IMR-90 (cell line): ENCODE results near the gene C6orf47. TPM values are rescaled to one million over a fixed set of nuclear protein-coding genes. Genes with fewer than 3 reads are reported as not detected.

Source experiments
- ATAC-seq: fragments of 200-7000 bp; cut with Tn5 transposase; 2 replicates; pipeline ENCODE4 v1.9.1; 2020; ENCODE audit warnings: low read depth, mild to moderate bottlenecking, moderate library complexity
- BruUV-seq: library from RNA; stranded (reverse); fragments of 400-500 nt; replicated peaks from 2 replicates; lab custom pipeline; 2021; lab: Mats Ljungman, UMichigan
- CTCF ChIA-PET: fragments of 300-600 bp; formaldehyde crosslinking; extraction: SDS; loops from one replicate; lab custom pipeline; 2021; ENCODE audit warnings: antibody characterized with exemption; lab: Yijun Ruan, JAX
- POLR2A ChIA-PET: fragments of 300-600 bp; sonication (Branson Sonifier 250); formaldehyde crosslinking; loops from one replicate; lab custom pipeline; 2022; ENCODE audit warnings: antibody characterized with exemption; ENCODE audit not compliant: unreplicated experiment; lab: Charles Lee
- DNase-seq: peaks from one replicate; pipeline ENCODE4 v3.0.0; 2013
- H2AFZ ChIP-seq: replicated peaks from 2 replicates; pipeline ENCODE3; 2013; ENCODE audit warnings: low read length, mild to moderate bottlenecking; ENCODE audit not compliant: poor library complexity
- H2AK5ac ChIP-seq: 2 replicates; pipeline ENCODE4 v1.6.1; 2013; ENCODE audit warnings: low read depth, low read length, inconsistent platforms
- H2AK9ac ChIP-seq: replicated peaks from 2 replicates; pipeline ENCODE3; 2013; ENCODE audit warnings: mild to moderate bottlenecking, low read depth, low read length, moderate library complexity; ENCODE audit not compliant: poor library complexity
- H2BK120ac ChIP-seq: 2 replicates; pipeline ENCODE4 v1.6.1; 2013; ENCODE audit warnings: low read depth, low read length, inconsistent platforms
- H2BK15ac ChIP-seq: 3 replicates; pipeline ENCODE4 v1.6.1; 2013; ENCODE audit warnings: low read depth, low read length, inconsistent platforms
- H2BK20ac ChIP-seq: 2 replicates; pipeline ENCODE4 v1.6.1; 2013; ENCODE audit warnings: low read depth, mild to moderate bottlenecking, inconsistent platforms, low read length, moderate library complexity
- H2BK5ac ChIP-seq: 2 replicates; pipeline ENCODE4 v1.6.1; 2013; ENCODE audit warnings: mild to moderate bottlenecking, low read depth, low read length, inconsistent platforms; ENCODE audit not compliant: poor library complexity, severe bottlenecking
- H3K14ac ChIP-seq: replicated peaks from 2 replicates; pipeline ENCODE4 v1.6.1; 2013; ENCODE audit warnings: low read depth, low read length, inconsistent platforms
- H3K18ac ChIP-seq: 2 replicates; pipeline ENCODE4 v1.6.1; 2013; ENCODE audit warnings: low read depth, low read length, control low read depth
- H3K23ac ChIP-seq: 2 replicates; pipeline ENCODE4 v1.6.1; 2013; ENCODE audit warnings: low read depth, low read length, inconsistent platforms
- H3K27ac ChIP-seq: 2 replicates; pipeline ENCODE4 v1.5.1; 2013; ENCODE audit warnings: mild to moderate bottlenecking, control low read depth, low read length; ENCODE audit not compliant: insufficient read depth
- H3K27me3 ChIP-seq: 2 replicates; pipeline ENCODE4 v1.6.1; 2013; ENCODE audit warnings: low read length; ENCODE audit not compliant: control insufficient read depth, insufficient read depth
- H3K36me3 ChIP-seq: 2 replicates; pipeline ENCODE4 v1.6.1; 2013; ENCODE audit warnings: low read length, mixed read lengths; ENCODE audit not compliant: control insufficient read depth, insufficient read depth
- H3K4ac ChIP-seq: 2 replicates; pipeline ENCODE4 v1.6.1; 2013; ENCODE audit warnings: low read depth, low read length, inconsistent platforms
- H3K4me1 ChIP-seq: 2 replicates; pipeline ENCODE4 v1.6.1; 2013; ENCODE audit warnings: low read length, mixed read lengths; ENCODE audit not compliant: control insufficient read depth, insufficient read depth
- H3K4me2 ChIP-seq: 2 replicates; pipeline ENCODE4 v1.6.1; 2013; ENCODE audit warnings: low read depth, mild to moderate bottlenecking, control low read depth, low read length, moderate library complexity
- H3K4me3 ChIP-seq: 2 replicates; pipeline ENCODE4 v1.5.1; 2013; ENCODE audit warnings: low read depth, mild to moderate bottlenecking, control low read depth, low read length, moderate library complexity; ENCODE audit not compliant: insufficient read depth
- H3K56ac ChIP-seq: 2 replicates; pipeline ENCODE4 v1.6.1; 2013; ENCODE audit warnings: low read length, inconsistent platforms; ENCODE audit not compliant: insufficient read depth; ENCODE audit errors: extremely low read depth
- H3K79me1 ChIP-seq, 2 experiments: 2 replicates each; pipeline ENCODE4 v1.6.1; 2013; ENCODE audit warnings: low read length in 2 of 2, inconsistent platforms in 1 of 2, low read depth in 1 of 2
- H3K9ac ChIP-seq: 2 replicates; pipeline ENCODE4 v1.6.1; 2013; ENCODE audit warnings: low read depth, low read length, control low read depth
- H3K9me1 ChIP-seq: 2 replicates; pipeline ENCODE4 v1.6.1; 2013; ENCODE audit warnings: low read length, inconsistent platforms; ENCODE audit not compliant: insufficient read depth
- H3K9me3 ChIP-seq: 2 replicates; pipeline ENCODE4 v1.6.1; 2013; ENCODE audit warnings: low read length; ENCODE audit not compliant: control insufficient read depth, insufficient read depth
- H4K20me1 ChIP-seq: 2 replicates; pipeline ENCODE4 v1.6.1; 2013; ENCODE audit warnings: low read length, inconsistent platforms; ENCODE audit not compliant: insufficient read depth
- H4K5ac ChIP-seq: 2 replicates; pipeline ENCODE4 v1.6.1; 2013; ENCODE audit warnings: mild to moderate bottlenecking, low read depth, low read length, control low read depth
- H4K8ac ChIP-seq, 2 experiments: 2 replicates each; pipeline ENCODE4 v1.6.1; 2013; ENCODE audit warnings: low read depth in 2 of 2, low read length in 2 of 2, control low read depth in 1 of 2, inconsistent platforms in 1 of 2
- H4K91ac ChIP-seq: 2 replicates; pipeline ENCODE4 v1.6.1; 2013; ENCODE audit warnings: low read depth, low read length, inconsistent platforms; ENCODE audit not compliant: insufficient read depth
- BHLHE40 ChIP-seq: fragments of 150-350 bp; IDR thresholded peaks from 2 replicates; pipeline ENCODE4 v1.6.1; 2016; ENCODE audit warnings: mild to moderate bottlenecking, low read depth, low read length
- CEBPB ChIP-seq: IDR thresholded peaks from 2 replicates; pipeline ENCODE4 v1.6.1; 2012; ENCODE audit warnings: low read depth, low read length, improper control_type of control experiment
- CHD1 ChIP-seq: IDR thresholded peaks from 2 replicates; pipeline ENCODE4 v1.6.1; 2012; ENCODE audit warnings: low read depth, low read length, improper control_type of control experiment
- FOS ChIP-seq: fragments of 150-350 bp; IDR thresholded peaks from 2 replicates; pipeline ENCODE4 v1.6.1; 2016; ENCODE audit warnings: low read depth, low read length
- MAFK ChIP-seq: IDR thresholded peaks from 2 replicates; pipeline ENCODE4 v1.6.1; 2012; ENCODE audit warnings: low read depth, low read length, improper control_type of control experiment
- MAZ ChIP-seq: IDR thresholded peaks from 2 replicates; pipeline ENCODE4 v1.6.1; 2012; ENCODE audit warnings: low read depth, mild to moderate bottlenecking, low read length, improper control_type of control experiment, moderate library complexity, borderline replicate concordance
- MXI1 ChIP-seq: IDR thresholded peaks from 2 replicates; pipeline ENCODE4 v1.6.1; 2012; ENCODE audit warnings: low read depth, mild to moderate bottlenecking, low read length, moderate library complexity, borderline replicate concordance
- NFE2L2 ChIP-seq: fragments of 150-350 bp; IDR thresholded peaks from 2 replicates; pipeline ENCODE4 v1.6.1; 2016; ENCODE audit warnings: low read depth, mild to moderate bottlenecking, low read length
- POLR2A ChIP-seq: IDR thresholded peaks from 2 replicates; pipeline ENCODE4 v1.6.1; 2012; ENCODE audit warnings: mild to moderate bottlenecking, low read depth, low read length
- RAD21 ChIP-seq: IDR thresholded peaks from 2 replicates; pipeline ENCODE4 v1.6.1; 2012; ENCODE audit warnings: low read length, improper control_type of control experiment
- RCOR1 ChIP-seq: IDR thresholded peaks from 2 replicates; pipeline ENCODE4 v1.6.1; 2012; ENCODE audit warnings: mild to moderate bottlenecking, low read length, improper control_type of control experiment; ENCODE audit not compliant: insufficient replicate concordance
- RFX5 ChIP-seq: IDR thresholded peaks from 2 replicates; pipeline ENCODE4 v1.8.0; 2012; ENCODE audit warnings: low read depth, mild to moderate bottlenecking, low read length, moderate library complexity
- SMC3 ChIP-seq: fragments of 150-350 bp; IDR thresholded peaks from 2 replicates; pipeline ENCODE4 v1.6.1; 2016; ENCODE audit warnings: low read depth, mild to moderate bottlenecking, antibody characterized with exemption, low read length, moderate library complexity
- WGBS, 2 experiments: methylation state at CpG; one replicate each; pipeline versions ENCODE4 v1.1.5 to v1.1.7; 2013; ENCODE audit warnings: missing lambda C conversion rate in 2 of 2; ENCODE audit not compliant: insufficient read length in 1 of 2; ENCODE audit errors: extremely low coverage in 2 of 2; 5-methylcytosine and 5-hydroxymethylcytosine counted together
- dilution Hi-C: fragments of 300-500 bp; cut with HindIII; formaldehyde crosslinking; loops from one replicate; pipeline ENCODE4 v1.14.3; 2018; ENCODE audit warnings: low sequenced_read_pairs; ENCODE audit not compliant: unreplicated experiment
- in situ Hi-C: fragments of 300-500 bp; cut with MboI; formaldehyde crosslinking; loops from 3 replicates; pipeline ENCODE4 v1.14.3; 2019; ENCODE audit warnings: low sequenced_read_pairs, inconsistent platforms, mixed read lengths
- intact Hi-C: fragments of 100-400 bp; cut with micrococcal nuclease; formaldehyde crosslinking; loops from 2 replicates; pipeline ENCODE4 v1.10.0; 2022
- polyA plus RNA-seq, 3 experiments: library from polyadenylated mRNA; depleted of rRNA; stranded (reverse); fragments of >200 nt; gene quantifications; 2 replicates each; pipeline ENCODE4 v1.2.3, GENCODE V29; 2012; ENCODE audit warnings: low replicate concordance in 1 of 3
- total RNA-seq: library from RNA; depleted of rRNA; stranded (reverse); fragments of >200 nt; gene quantifications from 2 replicates; pipeline ENCODE4 v1.2.3, GENCODE V29; 2012
- TF ChIP-seq, protein P1 (sequence below): fragments of 150-350 bp; IDR thresholded peaks from 2 replicates; pipeline ENCODE4 v1.6.1; 2017; ENCODE audit warnings: mild to moderate bottlenecking, antibody characterized with exemption, low read length, low read depth
- TF ChIP-seq, protein P2 (sequence below): fragments of 150-350 bp; IDR thresholded peaks from 2 replicates; pipeline ENCODE4 v1.6.1; 2016; ENCODE audit warnings: low read depth, mild to moderate bottlenecking, low read length, moderate library complexity, borderline replicate concordance
- TF ChIP-seq, protein P3 (sequence below): conservative IDR thresholded peaks from 2 replicates; pipeline ENCODE4 v1.5.1; 2012; ENCODE audit warnings: mild to moderate bottlenecking, low read depth, low read length, improper control_type of control experiment

C6orf47 gene
- total and polyA plus RNA-seq, 2 of the 4 experiments (the other 2 are of a cell fraction): 8.9 to 14.2 TPM

DNA sequence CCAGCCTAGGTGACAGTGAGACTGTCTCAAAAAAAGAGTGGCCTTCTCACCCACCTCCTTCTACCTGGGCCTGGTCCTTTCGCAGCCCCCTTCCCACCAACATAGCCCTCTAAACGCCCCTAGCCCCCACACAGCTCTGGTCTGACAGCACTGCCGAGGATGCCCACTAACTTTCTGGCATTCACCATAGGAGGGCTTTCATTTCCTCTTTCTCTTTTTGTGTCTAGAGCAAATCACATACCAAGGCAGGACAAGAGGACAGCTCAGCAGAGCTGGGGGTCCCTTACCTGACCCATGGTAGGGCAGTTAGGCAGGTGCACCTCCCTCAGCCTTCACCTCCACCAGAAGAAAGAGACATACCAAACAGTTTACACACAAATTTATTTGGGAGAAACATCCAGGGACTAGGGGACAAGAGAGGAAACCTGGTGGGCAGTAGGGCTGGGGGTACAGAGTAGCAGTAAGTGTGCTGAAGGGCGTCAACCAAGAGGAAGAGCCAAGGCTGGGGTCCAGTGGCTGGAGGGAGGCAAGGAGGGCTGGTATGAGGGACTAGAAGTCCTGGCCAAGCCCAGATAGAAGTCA, 15.8 kb upstream of the C6orf47 start:
- Histone ChIP-seq H3K9me3 (no peaks in the 10 kb centered on the region), H3K4ac (no peak overlapping the region), H2AK9ac (no peak overlapping the region), H2BK20ac (no peak overlapping the region), H2BK5ac (no peak overlapping the region), H3K18ac (no peak overlapping the region), H4K5ac (no peak overlapping the region), H3K27ac (no peak overlapping the region), H2AFZ (peak overlapping the region; percentile 28), H3K36me3 (peaks cover 20% of the 10 kb centered on the region), H3K4me1 (peaks cover 7% of the 10 kb centered on the region), H2BK15ac (no peak overlapping the region), H3K79me1 (peaks cover 0 to 4% of the 10 kb centered on the region in 2 experiments; a peak in 1 of 4 replicates), H4K8ac (no peak overlapping the region), H4K20me1 (no peaks in the 10 kb centered on the region), H2AK5ac (no peak overlapping the region; the same call in 1 of the 2 replicates), H3K9me1 (no peaks in the 10 kb centered on the region), H3K56ac (no peak overlapping the region), H3K14ac (no peak overlapping the region), H3K27me3 (no peaks in the 10 kb centered on the region), H3K23ac (no peak overlapping the region), H3K9ac (no peak overlapping the region), H4K91ac (no peak overlapping the region), H3K4me3 (no peak overlapping the region), H3K4me2 (no peak overlapping the region), H2BK120ac (no peak overlapping the region)
- ChIA-PET CTCF (no interaction called here), POLR2A (no interaction called here)
- no TSS peak for BruUV-seq
- intact Hi-C loops: no loop called here
- WGBS, 2 experiments: 63% methylated on average over 2 of the region's 4 CpGs; no CpG with 5 or more reads in 1 of the 2 experiments
- in situ Hi-C loops: no loop called here
- no peak for ATAC-seq
- dilution Hi-C loops: no loop called here
- no peak for TF ChIP-seq SMC3
- no peak for TF ChIP-seq CHD1
- TF ChIP-seq BHLHE40: no peak
- no peak for TF ChIP-seq CEBPB
- no peak for TF ChIP-seq MAZ
- no peak for TF ChIP-seq NFE2L2
- no peak for TF ChIP-seq RAD21
- no peak for TF ChIP-seq FOS
- TF ChIP-seq MXI1: no peak
- no peak for TF ChIP-seq RCOR1
- TF ChIP-seq, protein P1, sequence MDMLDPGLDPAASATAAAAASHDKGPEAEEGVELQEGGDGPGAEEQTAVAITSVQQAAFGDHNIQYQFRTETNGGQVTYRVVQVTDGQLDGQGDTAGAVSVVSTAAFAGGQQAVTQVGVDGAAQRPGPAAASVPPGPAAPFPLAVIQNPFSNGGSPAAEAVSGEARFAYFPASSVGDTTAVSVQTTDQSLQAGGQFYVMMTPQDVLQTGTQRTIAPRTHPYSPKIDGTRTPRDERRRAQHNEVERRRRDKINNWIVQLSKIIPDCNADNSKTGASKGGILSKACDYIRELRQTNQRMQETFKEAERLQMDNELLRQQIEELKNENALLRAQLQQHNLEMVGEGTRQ: no peak
- no peak; the same call in 1 of the 2 replicates for TF ChIP-seq POLR2A
- TF ChIP-seq RFX5: no peak
- TF ChIP-seq MAFK: no peak
- TF ChIP-seq, protein P2, sequence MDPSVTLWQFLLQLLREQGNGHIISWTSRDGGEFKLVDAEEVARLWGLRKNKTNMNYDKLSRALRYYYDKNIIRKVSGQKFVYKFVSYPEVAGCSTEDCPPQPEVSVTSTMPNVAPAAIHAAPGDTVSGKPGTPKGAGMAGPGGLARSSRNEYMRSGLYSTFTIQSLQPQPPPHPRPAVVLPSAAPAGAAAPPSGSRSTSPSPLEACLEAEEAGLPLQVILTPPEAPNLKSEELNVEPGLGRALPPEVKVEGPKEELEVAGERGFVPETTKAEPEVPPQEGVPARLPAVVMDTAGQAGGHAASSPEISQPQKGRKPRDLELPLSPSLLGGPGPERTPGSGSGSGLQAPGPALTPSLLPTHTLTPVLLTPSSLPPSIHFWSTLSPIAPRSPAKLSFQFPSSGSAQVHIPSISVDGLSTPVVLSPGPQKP: no peak
- TF ChIP-seq, protein P3, sequence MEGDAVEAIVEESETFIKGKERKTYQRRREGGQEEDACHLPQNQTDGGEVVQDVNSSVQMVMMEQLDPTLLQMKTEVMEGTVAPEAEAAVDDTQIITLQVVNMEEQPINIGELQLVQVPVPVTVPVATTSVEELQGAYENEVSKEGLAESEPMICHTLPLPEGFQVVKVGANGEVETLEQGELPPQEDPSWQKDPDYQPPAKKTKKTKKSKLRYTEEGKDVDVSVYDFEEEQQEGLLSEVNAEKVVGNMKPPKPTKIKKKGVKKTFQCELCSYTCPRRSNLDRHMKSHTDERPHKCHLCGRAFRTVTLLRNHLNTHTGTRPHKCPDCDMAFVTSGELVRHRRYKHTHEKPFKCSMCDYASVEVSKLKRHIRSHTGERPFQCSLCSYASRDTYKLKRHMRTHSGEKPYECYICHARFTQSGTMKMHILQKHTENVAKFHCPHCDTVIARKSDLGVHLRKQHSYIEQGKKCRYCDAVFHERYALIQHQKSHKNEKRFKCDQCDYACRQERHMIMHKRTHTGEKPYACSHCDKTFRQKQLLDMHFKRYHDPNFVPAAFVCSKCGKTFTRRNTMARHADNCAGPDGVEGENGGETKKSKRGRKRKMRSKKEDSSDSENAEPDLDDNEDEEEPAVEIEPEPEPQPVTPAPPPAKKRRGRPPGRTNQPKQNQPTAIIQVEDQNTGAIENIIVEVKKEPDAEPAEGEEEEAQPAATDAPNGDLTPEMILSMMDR: no peak
- no peak for DNase-seq
